Aorta (tissue), 5 donors: ENCODE results near the gene C10orf143. TPM values are rescaled to one million over a fixed set of nuclear protein-coding genes. Genes with fewer than 3 reads are reported as not detected.

ENCODE experiments used
- ATAC-seq: fragments of 200-7000 bp; cut with Tn5 transposase; one replicate; pipeline ENCODE4 v1.9.1; 2022; ENCODE audit warnings: moderate library complexity; ENCODE audit not compliant: low FRiP score
- DNase-seq, 2 donors: peaks; one replicate each; pipeline ENCODE4 v3.0.0-alpha.2; 2020
- H3K27ac ChIP-seq, 2 donors: one replicate each; pipeline ENCODE4 v1.5.1; 2013; ENCODE audit warnings: low read length in 2 of 2, mild to moderate bottlenecking in 2 of 2, moderate library complexity in 2 of 2, control low read depth in 1 of 2, inconsistent platforms in 1 of 2, low read depth in 1 of 2
- H3K27me3 ChIP-seq, 2 donors: one replicate each; pipeline ENCODE4 v1.6.1; 2013; ENCODE audit warnings: control low read depth in 1 of 2, low read length in 1 of 2, mild to moderate bottlenecking in 1 of 2, moderate library complexity in 1 of 2; ENCODE audit not compliant: insufficient read depth in 2 of 2, control insufficient read depth in 1 of 2
- H3K36me3 ChIP-seq, 2 donors: one replicate each; pipeline ENCODE4 v1.6.1; 2013; ENCODE audit warnings: control low read depth in 1 of 2, low read length in 1 of 2, mild to moderate bottlenecking in 1 of 2; ENCODE audit not compliant: insufficient read depth in 2 of 2, control insufficient read depth in 1 of 2
- H3K4me1 ChIP-seq, 2 donors: one replicate each; pipeline ENCODE4 v1.6.1; 2013; ENCODE audit warnings: low read length in 2 of 2, control low read depth in 1 of 2, mild to moderate bottlenecking in 1 of 2, moderate library complexity in 1 of 2; ENCODE audit not compliant: insufficient read depth in 2 of 2, control insufficient read depth in 1 of 2
- H3K4me3 ChIP-seq, 2 donors: one replicate each; pipeline ENCODE4 v1.5.1; 2013; ENCODE audit warnings: low read length in 2 of 2, control low read depth in 1 of 2, mild to moderate bottlenecking in 1 of 2
- H3K9me3 ChIP-seq: one replicate; pipeline ENCODE4 v1.6.1; 2013; ENCODE audit warnings: mild to moderate bottlenecking, low read length; ENCODE audit not compliant: control insufficient read depth
- whole genome bisulfite sequencing, 2 donors: extraction: QIAGEN DNeasy Blood & Tissue Kit; methylation state at CpG; one replicate each; pipeline ENCODE4 v1.1.7; 2013; 5-methylcytosine and 5-hydroxymethylcytosine counted together
- intact Hi-C, 2 donors: fragments of 100-400 bp; cut with DNase I; formaldehyde crosslinking; loops; one replicate each; pipeline versions ENCODE4 v1.14.2 to v1.15.0; 2022
- polyA plus RNA-seq, 2 donors: library from polyadenylated mRNA; stranded (reverse); fragments of 200-250 nt; gene quantifications; one replicate each; pipeline ENCODE4 v1.2.3, GENCODE V29; 2013
- total RNA-seq, 2 donors: library from RNA; stranded (reverse); fragmentation: NEBNext Ultra II Directional; extraction: Animal tissue kit (Norgen Biotek cat#: 25700); gene quantifications; one replicate each; pipeline ENCODE4 v1.2.1, GENCODE V29; 2021
- donor health status: healthy with polysubstance abuse.
- donor health status: Bipolar disorder and iron deficiency.
- donor health status: DM: no; HTN: no; CAD: no.
- donor health status: DM: no; HTN: no; CAD: no.
- donor health status: DM: yes; HTN: yes; CAD: no.

The C10orf143 gene
- total and polyA plus RNA-seq, 4 donors = 1.9 to 7.5 (median 5.0) TPM

- no peak overlapping the region for H3K27ac ChIP-seq
- H3K4me1 ChIP-seq = no peaks in the 10 kb centered on the region
- H3K36me3 ChIP-seq = no peaks in the 10 kb centered on the region
- H3K4me3 ChIP-seq = no peak overlapping the region
- intact Hi-C loops = no loop called here
- 79 to 84% methylated on average over 3 of the region's 3 CpGs for WGBS, 2 donors
- DNase-seq (no peak), ATAC-seq (no peak)
- H3K9me3 ChIP-seq = peaks cover 1% of the 10 kb centered on the region
- H3K27me3 ChIP-seq = no peaks in the 10 kb centered on the region
Measured at GRCh38 chr10:130054021-130054420, 56.6 kb downstream of the C10orf143 start.

GRCh38 chr10:130053561-130053960 lies 57.1 kb downstream of the C10orf143 start:
- peak in 1 of 2 donors; percentile 28 for DNase-seq
- no peak for ATAC-seq

GRCh38 chr10:130052193-130052592 lies 58.4 kb downstream of the C10orf143 start:
- ATAC-seq (no peak), DNase-seq (peak in 1 of 2 donors; percentile 51)
- Histone ChIP-seq H3K27ac (no peak overlapping the region), H3K4me1 (no peaks in the 10 kb centered on the region), H3K27me3 (no peaks in the 10 kb centered on the region), H3K9me3 (peaks cover 1% of the 10 kb centered on the region), H3K36me3 (no peaks in the 10 kb centered on the region), H3K4me3 (no peak overlapping the region)
- 88 to 92% methylated on average over 9 of the region's 9 CpGs for WGBS, 2 donors
- intact Hi-C loops = no loop called here

More at GRCh38 chr10:130053561-130053960, 57.1 kb downstream of the C10orf143 start:
- 64 to 71% methylated on average over 11 of the region's 11 CpGs for WGBS, 2 donors
- intact Hi-C loops = no loop called here
- no peak overlapping the region for H3K27ac ChIP-seq
- H3K36me3 ChIP-seq = no peaks in the 10 kb centered on the region
- no peak overlapping the region for H3K4me3 ChIP-seq
- H3K27me3 ChIP-seq = no peaks in the 10 kb centered on the region
- no peaks in the 10 kb centered on the region for H3K4me1 ChIP-seq
- H3K9me3 ChIP-seq = peaks cover 1% of the 10 kb centered on the region

- 86 to 87% methylated on average over 12 of the region's 12 CpGs for WGBS, 2 donors
- intact Hi-C loops = no loop called here
- Histone ChIP-seq H3K36me3 (no peaks in the 10 kb centered on the region), H3K4me1 (no peaks in the 10 kb centered on the region), H3K27me3 (no peaks in the 10 kb centered on the region), H3K9me3 (peaks cover 1% of the 10 kb centered on the region), H3K4me3 (no peak overlapping the region), H3K27ac (no peak overlapping the region)
- no peak for ATAC-seq
- DNase-seq = peak in 1 of 2 donors; percentile 56
Measured at GRCh38 chr10:130050721-130051120, 59.9 kb downstream of the C10orf143 start.

- Histone ChIP-seq H3K36me3 (no peaks in the 10 kb centered on the region), H3K4me1 (no peaks in the 10 kb centered on the region), H3K4me3 (no peak overlapping the region), H3K9me3 (peaks cover 1% of the 10 kb centered on the region), H3K27me3 (no peaks in the 10 kb centered on the region), H3K27ac (no peak overlapping the region)
- intact Hi-C loops = no loop called here
- 81 to 83% methylated on average over 12 of the region's 12 CpGs for WGBS, 2 donors
- no peak for ATAC-seq
- peak in 1 of 2 donors; percentile 63 for DNase-seq
Measured at GRCh38 chr10:130049987-130050386, 60.6 kb downstream of the C10orf143 start.

- no peaks in the 10 kb centered on the region for H3K9me3 ChIP-seq
- intact Hi-C loops = no loop called here
- ATAC-seq (no peak), DNase-seq (peak in 1 of 2 donors; percentile 63)
- H3K36me3 ChIP-seq = no peaks in the 10 kb centered on the region
- H3K4me3 ChIP-seq = no peak overlapping the region
- no peak overlapping the region for H3K27ac ChIP-seq
- H3K27me3 ChIP-seq = no peaks in the 10 kb centered on the region
- H3K4me1 ChIP-seq = no peaks in the 10 kb centered on the region
- 88 to 89% methylated on average over 12 of the region's 12 CpGs for WGBS, 2 donors
Measured at GRCh38 chr10:130049244-130049643, 61.4 kb downstream of the C10orf143 start.

- intact Hi-C loops = no loop called here
- no peak for ATAC-seq
- H3K36me3 ChIP-seq = no peaks in the 10 kb centered on the region
- no peaks in the 10 kb centered on the region for H3K9me3 ChIP-seq
- H3K27me3 ChIP-seq = no peaks in the 10 kb centered on the region
- no peaks in the 10 kb centered on the region for H3K4me1 ChIP-seq
- WGBS, 2 donors = 62% methylated on average over 3 of the region's 3 CpGs
- H3K4me3 ChIP-seq = no peak overlapping the region
- peak in 1 of 2 donors; percentile 48 for DNase-seq
- no peak overlapping the region for H3K27ac ChIP-seq
Measured at GRCh38 chr10:130048081-130048480, 62.5 kb downstream of the C10orf143 start.

GRCh38 chr10:130047336-130047735 lies 63.3 kb downstream of the C10orf143 start:
- 73 to 78% methylated on average over 10 of the region's 10 CpGs for WGBS, 2 donors
- no peak overlapping the region for H3K27ac ChIP-seq
- intact Hi-C loops = no loop called here
- H3K36me3 ChIP-seq = no peaks in the 10 kb centered on the region
- H3K4me1 ChIP-seq = no peaks in the 10 kb centered on the region
- no peaks in the 10 kb centered on the region for H3K9me3 ChIP-seq
- ATAC-seq (no peak), DNase-seq (peak in 1 of 2 donors; percentile 31)
- no peak overlapping the region for H3K4me3 ChIP-seq
- H3K27me3 ChIP-seq = no peaks in the 10 kb centered on the region

GRCh38 chr10:130046591-130046990 lies 64.0 kb downstream of the C10orf143 start:
- no peaks in the 10 kb centered on the region for H3K27me3 ChIP-seq
- no peaks in the 10 kb centered on the region for H3K4me1 ChIP-seq
- H3K9me3 ChIP-seq = no peaks in the 10 kb centered on the region
- ATAC-seq = no peak
- no peaks in the 10 kb centered on the region for H3K36me3 ChIP-seq
- 82 to 84% methylated on average over 22 of the region's 22 CpGs for WGBS, 2 donors
- intact Hi-C loops = no loop called here
- no peak overlapping the region for H3K27ac ChIP-seq
- peak in 1 of 2 donors; percentile 69 for DNase-seq
- no peak overlapping the region for H3K4me3 ChIP-seq
